WTC11 (cell line): ENCODE results near the gene ACBD5. TPM values are rescaled to one million over a fixed set of nuclear protein-coding genes. Genes with fewer than 3 reads are reported as not detected.

Experiments used
- ATAC-seq: fragments of 200-7000 bp; cut with Tn5 transposase; 2 replicates; pipeline ENCODE4 v1.10.0; 2021; ENCODE audit warnings: mild to moderate bottlenecking, moderate library complexity
- CTCF ChIA-PET: fragments of 300-600 bp; sonication (Branson Sonifier 250); formaldehyde crosslinking; loops from one replicate; lab custom pipeline; 2021; ENCODE audit warnings: antibody characterized with exemption; lab: Charles Lee
- POLR2A ChIA-PET: fragments of 350-600 bp; sonication (Branson Sonifier 250); formaldehyde crosslinking; loops from one replicate; lab custom pipeline; 2021; ENCODE audit warnings: antibody characterized with exemption; lab: Charles Lee
- DNase-seq: peaks from one replicate; pipeline ENCODE4 v3.0.0; 2021; ENCODE audit warnings: low spot score
- H3K27ac Mint-ChIP-seq: 2 replicates; pipeline ENCODE4 v1.8.0; 2021; ENCODE audit warnings: mixed read lengths
- H3K27me3 Mint-ChIP-seq: 2 replicates; pipeline ENCODE4 v1.8.0; 2021; ENCODE audit warnings: low read depth, mild to moderate bottlenecking, moderate library complexity, mixed read lengths
- H3K36me3 Mint-ChIP-seq: 2 replicates; pipeline ENCODE4 v1.8.0; 2021; ENCODE audit warnings: mixed read lengths
- H3K4me1 Mint-ChIP-seq: 2 replicates; pipeline ENCODE4 v1.8.0; 2022; ENCODE audit warnings: mixed read lengths
- H3K4me3 Mint-ChIP-seq: 2 replicates; pipeline ENCODE4 v1.8.0; 2021; ENCODE audit warnings: mild to moderate bottlenecking, moderate library complexity, mixed read lengths
- H3K9me3 Mint-ChIP-seq: 2 replicates; pipeline ENCODE4 v1.8.0; 2021; ENCODE audit warnings: mixed read lengths
- FOXP1 ChIP-seq: sonication (generic); formaldehyde crosslinking; IDR thresholded peaks from 2 replicates; pipeline ENCODE4 v1.8.0; 2022; ENCODE audit warnings: missing genetic modification reagents, mild to moderate bottlenecking, moderate library complexity, borderline replicate concordance
- NFE2L1 ChIP-seq: sonication (generic); formaldehyde crosslinking; IDR thresholded peaks from 2 replicates; pipeline ENCODE4 v1.8.1; 2023; ENCODE audit warnings: missing genetic modification reagents
- SMAD4 ChIP-seq: sonication (generic); formaldehyde crosslinking; IDR thresholded peaks from 2 replicates; pipeline ENCODE4 v1.8.0; 2022; ENCODE audit warnings: mild to moderate bottlenecking, missing genetic modification reagents
- SP1 ChIP-seq: sonication (generic); formaldehyde crosslinking; conservative IDR thresholded peaks from 2 replicates; pipeline ENCODE4 v1.8.1; 2022; ENCODE audit warnings: missing genetic modification reagents
- TP53 ChIP-seq: sonication (generic); formaldehyde crosslinking; IDR thresholded peaks from 2 replicates; pipeline ENCODE4 v1.8.1; 2023; ENCODE audit warnings: mild to moderate bottlenecking, missing genetic modification reagents
- ZNF416 ChIP-seq: fragments of 250-450 bp; sonication (Bioruptor Pico); IDR thresholded peaks from 2 replicates; pipeline ENCODE4 v1.9.0; 2021; ENCODE audit warnings: mild to moderate bottlenecking, inconsistent platforms
- total RNA-seq: library from RNA; stranded (reverse); gene quantifications from 3 replicates; pipeline ENCODE4 v1.2.3, GENCODE V29; 2021
- TF ChIP-seq, protein P1 (sequence below): sonication (generic); formaldehyde crosslinking; IDR thresholded peaks from 2 replicates; pipeline ENCODE4 v1.8.0; 2022; ENCODE audit warnings: mild to moderate bottlenecking, missing genetic modification reagents
- TF ChIP-seq, protein P2 (sequence below): sonication (generic); formaldehyde crosslinking; IDR thresholded peaks from 2 replicates; pipeline ENCODE4 v1.8.1; 2022; ENCODE audit warnings: missing genetic modification reagents, borderline replicate concordance
- TF ChIP-seq, protein P3 (sequence below): fragments of 250-450 bp; sonication (Bioruptor Pico); IDR thresholded peaks from 2 replicates; pipeline ENCODE4 v2.1.2; 2022; ENCODE audit warnings: mild to moderate bottlenecking, moderate library complexity
- TF ChIP-seq, protein P4 (sequence below): fragments of 250-450 bp; sonication (Bioruptor Pico); IDR thresholded peaks from 2 replicates; pipeline ENCODE4 v1.8.0; 2021; ENCODE audit warnings: mild to moderate bottlenecking
- TF ChIP-seq, protein P5 (sequence below): sonication (generic); formaldehyde crosslinking; conservative IDR thresholded peaks from 2 replicates; pipeline ENCODE4 v1.8.1; 2023; ENCODE audit warnings: mild to moderate bottlenecking, low read depth, missing genetic modification reagents, moderate library complexity

ACBD5 gene
- total RNA-seq, 1 experiment from 2014 or later, result 18.1 TPM

DNA sequence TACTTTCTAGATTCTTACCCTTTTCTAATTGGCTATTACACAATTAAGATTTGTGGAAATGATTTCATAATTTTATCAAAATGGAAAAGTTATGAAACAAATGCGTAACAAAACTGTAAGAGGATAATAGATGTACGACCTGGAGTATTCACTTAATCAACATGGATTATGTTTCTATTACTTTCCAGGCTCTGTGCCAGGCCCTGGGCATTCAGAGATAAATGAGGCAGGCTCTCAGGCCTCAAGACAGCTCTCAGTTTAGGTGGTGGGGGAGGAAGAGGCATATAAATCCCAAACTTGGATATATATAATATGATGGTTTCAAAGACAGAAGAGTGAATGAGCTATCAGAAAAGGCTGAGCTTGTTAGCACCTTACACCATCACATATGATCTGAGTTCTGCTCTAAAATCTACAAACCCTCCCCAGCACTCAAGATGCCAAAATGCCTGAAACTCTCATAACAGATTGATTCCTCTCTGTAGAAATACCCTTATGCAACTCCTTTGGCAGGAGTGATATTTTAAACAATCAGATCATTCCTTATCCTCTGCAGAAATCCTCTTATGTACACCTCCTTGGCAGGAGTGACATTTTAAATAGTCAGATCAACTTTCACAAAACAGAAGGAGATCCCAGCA is 42.5 kb downstream of the ACBD5 start:
- TF ChIP-seq, protein P1, sequence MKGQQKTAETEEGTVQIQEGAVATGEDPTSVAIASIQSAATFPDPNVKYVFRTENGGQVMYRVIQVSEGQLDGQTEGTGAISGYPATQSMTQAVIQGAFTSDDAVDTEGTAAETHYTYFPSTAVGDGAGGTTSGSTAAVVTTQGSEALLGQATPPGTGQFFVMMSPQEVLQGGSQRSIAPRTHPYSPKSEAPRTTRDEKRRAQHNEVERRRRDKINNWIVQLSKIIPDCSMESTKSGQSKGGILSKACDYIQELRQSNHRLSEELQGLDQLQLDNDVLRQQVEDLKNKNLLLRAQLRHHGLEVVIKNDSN (CRISPR knock-in tag), result no peak
- Mint-ChIP-seq H3K27ac (no peak overlapping the region; the same call in 1 of the 2 replicates), H3K36me3 (peaks cover 5% of the 10 kb centered on the region), H3K27me3 (no peaks in the 10 kb centered on the region), H3K4me3 (no peak overlapping the region), H3K9me3 (no peaks in the 10 kb centered on the region), H3K4me1 (no peaks in the 10 kb centered on the region)
- ATAC-seq, result no peak
- POLR2A ChIA-PET, result no interaction called here
- no peak for DNase-seq
- CTCF ChIA-PET, result no interaction called here

DNA sequence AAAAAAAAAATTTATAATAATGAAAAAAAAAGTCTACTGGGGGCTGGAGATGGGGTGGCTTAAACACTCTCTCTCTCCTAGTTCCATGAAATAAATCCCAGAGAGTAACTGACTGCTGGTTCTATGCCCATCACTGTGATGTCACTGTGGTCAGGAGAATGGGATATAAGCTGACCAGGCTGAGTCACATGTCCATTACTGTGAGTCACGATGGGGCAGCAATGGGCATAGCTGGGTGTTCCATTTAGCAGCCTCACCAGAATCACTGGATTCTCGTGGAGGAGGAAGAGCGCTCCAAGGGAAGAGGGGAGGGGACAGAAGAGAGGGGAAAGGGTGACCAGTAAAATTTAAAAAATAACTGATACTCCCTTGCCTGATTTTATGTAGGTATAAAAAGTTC is 48.3 kb downstream of the ACBD5 start:
- Mint-ChIP-seq H3K4me1 (no peaks in the 10 kb centered on the region), H3K27ac (no peak overlapping the region), H3K4me3 (no peak overlapping the region), H3K9me3 (no peaks in the 10 kb centered on the region)
- TF ChIP-seq ZNF416 (CRISPR knock-in tag), result no peak
- TF ChIP-seq, protein P2, sequence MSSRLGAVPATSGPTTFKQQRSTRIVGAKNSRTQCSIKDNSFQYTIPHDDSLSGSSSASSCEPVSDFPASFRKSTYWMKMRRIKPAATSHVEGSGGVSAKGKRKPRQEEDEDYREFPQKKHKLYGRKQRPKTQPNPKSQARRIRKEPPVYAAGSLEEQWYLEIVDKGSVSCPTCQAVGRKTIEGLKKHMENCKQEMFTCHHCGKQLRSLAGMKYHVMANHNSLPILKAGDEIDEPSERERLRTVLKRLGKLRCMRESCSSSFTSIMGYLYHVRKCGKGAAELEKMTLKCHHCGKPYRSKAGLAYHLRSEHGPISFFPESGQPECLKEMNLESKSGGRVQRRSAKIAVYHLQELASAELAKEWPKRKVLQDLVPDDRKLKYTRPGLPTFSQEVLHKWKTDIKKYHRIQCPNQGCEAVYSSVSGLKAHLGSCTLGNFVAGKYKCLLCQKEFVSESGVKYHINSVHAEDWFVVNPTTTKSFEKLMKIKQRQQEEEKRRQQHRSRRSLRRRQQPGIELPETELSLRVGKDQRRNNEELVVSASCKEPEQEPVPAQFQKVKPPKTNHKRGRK (CRISPR knock-in tag), result no peak
- TF ChIP-seq TP53, result no peak
- TF ChIP-seq, protein P3, sequence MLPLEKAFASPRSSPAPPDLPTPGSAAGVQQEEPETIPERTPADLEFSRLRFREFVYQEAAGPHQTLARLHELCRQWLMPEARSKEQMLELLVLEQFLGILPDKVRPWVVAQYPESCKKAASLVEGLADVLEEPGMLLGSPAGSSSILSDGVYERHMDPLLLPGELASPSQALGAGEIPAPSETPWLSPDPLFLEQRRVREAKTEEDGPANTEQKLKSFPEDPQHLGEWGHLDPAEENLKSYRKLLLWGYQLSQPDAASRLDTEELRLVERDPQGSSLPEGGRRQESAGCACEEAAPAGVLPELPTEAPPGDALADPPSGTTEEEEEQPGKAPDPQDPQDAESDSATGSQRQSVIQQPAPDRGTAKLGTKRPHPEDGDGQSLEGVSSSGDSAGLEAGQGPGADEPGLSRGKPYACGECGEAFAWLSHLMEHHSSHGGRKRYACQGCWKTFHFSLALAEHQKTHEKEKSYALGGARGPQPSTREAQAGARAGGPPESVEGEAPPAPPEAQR (CRISPR knock-in tag), result no peak
- TF ChIP-seq, protein P4, sequence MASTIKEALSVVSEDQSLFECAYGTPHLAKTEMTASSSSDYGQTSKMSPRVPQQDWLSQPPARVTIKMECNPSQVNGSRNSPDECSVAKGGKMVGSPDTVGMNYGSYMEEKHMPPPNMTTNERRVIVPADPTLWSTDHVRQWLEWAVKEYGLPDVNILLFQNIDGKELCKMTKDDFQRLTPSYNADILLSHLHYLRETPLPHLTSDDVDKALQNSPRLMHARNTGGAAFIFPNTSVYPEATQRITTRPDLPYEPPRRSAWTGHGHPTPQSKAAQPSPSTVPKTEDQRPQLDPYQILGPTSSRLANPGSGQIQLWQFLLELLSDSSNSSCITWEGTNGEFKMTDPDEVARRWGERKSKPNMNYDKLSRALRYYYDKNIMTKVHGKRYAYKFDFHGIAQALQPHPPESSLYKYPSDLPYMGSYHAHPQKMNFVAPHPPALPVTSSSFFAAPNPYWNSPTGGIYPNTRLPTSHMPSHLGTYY, result no peak
- TF ChIP-seq SP1 (CRISPR knock-in tag), result no peak
- TF ChIP-seq FOXP1 (CRISPR knock-in tag), result no peak
- TF ChIP-seq, protein P1 (CRISPR knock-in tag), result no peak
- TF ChIP-seq SMAD4 (CRISPR knock-in tag), result no peak
- TF ChIP-seq, protein P5, sequence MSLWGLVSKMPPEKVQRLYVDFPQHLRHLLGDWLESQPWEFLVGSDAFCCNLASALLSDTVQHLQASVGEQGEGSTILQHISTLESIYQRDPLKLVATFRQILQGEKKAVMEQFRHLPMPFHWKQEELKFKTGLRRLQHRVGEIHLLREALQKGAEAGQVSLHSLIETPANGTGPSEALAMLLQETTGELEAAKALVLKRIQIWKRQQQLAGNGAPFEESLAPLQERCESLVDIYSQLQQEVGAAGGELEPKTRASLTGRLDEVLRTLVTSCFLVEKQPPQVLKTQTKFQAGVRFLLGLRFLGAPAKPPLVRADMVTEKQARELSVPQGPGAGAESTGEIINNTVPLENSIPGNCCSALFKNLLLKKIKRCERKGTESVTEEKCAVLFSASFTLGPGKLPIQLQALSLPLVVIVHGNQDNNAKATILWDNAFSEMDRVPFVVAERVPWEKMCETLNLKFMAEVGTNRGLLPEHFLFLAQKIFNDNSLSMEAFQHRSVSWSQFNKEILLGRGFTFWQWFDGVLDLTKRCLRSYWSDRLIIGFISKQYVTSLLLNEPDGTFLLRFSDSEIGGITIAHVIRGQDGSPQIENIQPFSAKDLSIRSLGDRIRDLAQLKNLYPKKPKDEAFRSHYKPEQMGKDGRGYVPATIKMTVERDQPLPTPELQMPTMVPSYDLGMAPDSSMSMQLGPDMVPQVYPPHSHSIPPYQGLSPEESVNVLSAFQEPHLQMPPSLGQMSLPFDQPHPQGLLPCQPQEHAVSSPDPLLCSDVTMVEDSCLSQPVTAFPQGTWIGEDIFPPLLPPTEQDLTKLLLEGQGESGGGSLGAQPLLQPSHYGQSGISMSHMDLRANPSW, result no peak
- TF ChIP-seq, all 79 proteins: peak for 0
- ATAC-seq (no peak), DNase-seq (no peak)
- no peaks in the 10 kb centered on the region for H3K27me3 Mint-ChIP-seq
- no peaks in the 10 kb centered on the region for H3K36me3 Mint-ChIP-seq
- ChIA-PET POLR2A (no interaction called here), CTCF (no interaction called here)

DNA sequence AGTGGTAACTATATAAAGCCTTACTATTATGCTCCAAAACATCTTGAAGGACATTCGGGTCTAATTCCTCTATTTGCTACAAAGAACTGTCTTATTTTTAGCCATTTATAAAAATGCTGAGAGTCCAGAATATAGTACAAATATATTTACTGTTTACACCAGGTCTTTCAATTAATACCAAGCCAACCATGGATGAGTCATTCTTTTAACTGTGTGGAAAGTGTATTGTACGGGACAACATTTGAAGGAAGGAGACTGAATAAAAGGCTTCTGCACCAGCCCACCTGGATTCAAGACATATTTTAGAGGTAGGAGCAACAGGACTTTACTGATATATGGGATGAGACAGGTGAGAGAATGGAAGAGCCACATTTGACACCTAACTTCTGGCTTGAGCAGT is 50.1 kb downstream of the ACBD5 start:
- Mint-ChIP-seq H3K36me3 (peaks cover 16% of the 10 kb centered on the region), H3K27ac (no peak overlapping the region), H3K27me3 (no peaks in the 10 kb centered on the region), H3K4me3 (no peak overlapping the region), H3K4me1 (no peaks in the 10 kb centered on the region), H3K9me3 (no peaks in the 10 kb centered on the region)
- POLR2A ChIA-PET, result no interaction called here
- ATAC-seq, result no peak
- CTCF ChIA-PET, result no interaction called here
- DNase-seq, result no peak
- TF ChIP-seq NFE2L1 (CRISPR knock-in tag), result no peak
- TF ChIP-seq TP53, result no peak
